Measurements from ENCODE around the gene TFE3.
A peak's percentile ranks its signal among the peaks of the same experiment; 100 is the strongest.

The TFE3 gene

DNA sequence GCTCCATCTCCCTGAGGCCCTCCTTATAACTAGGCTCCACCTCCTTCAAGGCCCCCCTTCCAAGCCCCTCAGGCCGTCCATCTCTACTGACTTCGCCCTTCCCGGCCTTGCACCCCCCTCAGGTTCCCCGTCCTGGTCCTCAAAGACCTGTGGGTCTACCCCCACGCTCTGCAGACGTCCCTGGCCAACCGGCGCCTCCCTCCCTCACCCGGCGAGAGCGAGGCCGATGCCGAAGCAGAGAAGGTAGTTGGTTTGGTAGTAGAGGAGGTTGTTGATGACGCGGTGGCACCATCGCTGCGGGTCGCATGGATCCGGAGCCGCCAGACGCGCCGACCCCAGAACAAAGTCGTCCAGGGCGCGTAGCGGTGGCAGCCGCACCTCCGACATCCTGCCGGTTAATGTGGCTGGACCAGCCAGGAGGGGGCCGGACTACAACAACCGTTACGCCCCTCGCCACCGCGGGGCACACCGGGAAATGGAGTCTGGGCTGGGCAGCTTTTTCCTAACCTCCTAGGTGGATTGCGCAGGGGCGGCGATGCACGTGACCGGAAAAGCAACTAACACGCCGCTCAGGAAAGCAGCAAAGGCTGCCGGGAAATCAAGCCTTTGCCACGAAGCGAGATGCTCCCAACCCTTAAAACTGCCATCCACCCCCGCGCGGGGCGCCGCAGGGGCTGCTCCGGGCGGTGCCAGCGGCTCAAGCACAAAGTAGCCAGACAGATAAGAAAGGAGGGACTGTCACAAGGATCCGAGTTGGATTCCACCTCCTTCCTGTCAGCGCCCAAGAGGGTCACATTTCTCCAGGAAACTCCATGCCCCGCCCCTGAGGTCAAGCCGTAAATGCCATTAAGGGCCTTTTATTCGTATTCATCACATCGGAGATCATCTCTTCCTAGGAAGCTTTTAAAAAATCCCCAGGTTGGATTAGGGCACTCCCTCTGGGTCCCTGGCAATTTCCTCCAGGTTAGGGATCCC, 30.7 kb upstream of the TFE3 start, which contains the start of gene PRAF2:
Gene PRAF2 (minus strand): TSS at position 402 of the 975 bp plus-strand sequence. CDS start 15 bp downstream, at position 387.
- DNase-seq (ENCODE audit: low read depth) = peak; percentile 94
- H3K4me3 ChIP-seq (ENCODE audit: low read depth, low read length) = peak within 1 kb of the TSS; percentile 67
- TF ChIP-seq, protein P1, sequence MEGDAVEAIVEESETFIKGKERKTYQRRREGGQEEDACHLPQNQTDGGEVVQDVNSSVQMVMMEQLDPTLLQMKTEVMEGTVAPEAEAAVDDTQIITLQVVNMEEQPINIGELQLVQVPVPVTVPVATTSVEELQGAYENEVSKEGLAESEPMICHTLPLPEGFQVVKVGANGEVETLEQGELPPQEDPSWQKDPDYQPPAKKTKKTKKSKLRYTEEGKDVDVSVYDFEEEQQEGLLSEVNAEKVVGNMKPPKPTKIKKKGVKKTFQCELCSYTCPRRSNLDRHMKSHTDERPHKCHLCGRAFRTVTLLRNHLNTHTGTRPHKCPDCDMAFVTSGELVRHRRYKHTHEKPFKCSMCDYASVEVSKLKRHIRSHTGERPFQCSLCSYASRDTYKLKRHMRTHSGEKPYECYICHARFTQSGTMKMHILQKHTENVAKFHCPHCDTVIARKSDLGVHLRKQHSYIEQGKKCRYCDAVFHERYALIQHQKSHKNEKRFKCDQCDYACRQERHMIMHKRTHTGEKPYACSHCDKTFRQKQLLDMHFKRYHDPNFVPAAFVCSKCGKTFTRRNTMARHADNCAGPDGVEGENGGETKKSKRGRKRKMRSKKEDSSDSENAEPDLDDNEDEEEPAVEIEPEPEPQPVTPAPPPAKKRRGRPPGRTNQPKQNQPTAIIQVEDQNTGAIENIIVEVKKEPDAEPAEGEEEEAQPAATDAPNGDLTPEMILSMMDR (IDR thresholded peaks at IDR 0.05; ENCODE audit: insufficient read depth, low read depth, low read length, missing control alignments) = no peak

DNA sequence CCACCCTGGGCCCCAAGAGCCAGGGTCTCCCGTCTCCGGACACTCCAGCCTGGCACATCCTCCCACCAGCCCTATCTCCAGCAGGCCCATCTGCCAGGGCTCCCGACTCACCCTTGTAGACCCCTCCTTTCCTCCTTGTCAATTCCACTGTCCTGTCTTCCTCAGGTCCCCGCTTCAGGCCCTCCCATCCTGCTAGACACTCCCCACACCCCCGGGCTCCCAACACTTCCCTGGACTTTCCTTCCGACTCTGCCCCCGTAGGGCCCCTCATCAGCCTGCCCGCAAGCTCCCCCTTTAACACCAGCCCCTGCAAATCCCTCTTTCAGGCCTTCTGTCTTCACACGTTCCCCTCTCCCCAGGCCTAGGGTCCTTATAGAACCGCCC, 29.5 kb upstream of the TFE3 start:
- DNase-seq (ENCODE audit: low read depth) = no peak
- TF ChIP-seq, protein P1 (IDR thresholded peaks at IDR 0.05; ENCODE audit: insufficient read depth, low read depth, low read length, missing control alignments) = no peak
- H3K4me3 ChIP-seq (ENCODE audit: low read depth, low read length) = no peak overlapping the region; the same call in 1 of the 2 replicates

DNA sequence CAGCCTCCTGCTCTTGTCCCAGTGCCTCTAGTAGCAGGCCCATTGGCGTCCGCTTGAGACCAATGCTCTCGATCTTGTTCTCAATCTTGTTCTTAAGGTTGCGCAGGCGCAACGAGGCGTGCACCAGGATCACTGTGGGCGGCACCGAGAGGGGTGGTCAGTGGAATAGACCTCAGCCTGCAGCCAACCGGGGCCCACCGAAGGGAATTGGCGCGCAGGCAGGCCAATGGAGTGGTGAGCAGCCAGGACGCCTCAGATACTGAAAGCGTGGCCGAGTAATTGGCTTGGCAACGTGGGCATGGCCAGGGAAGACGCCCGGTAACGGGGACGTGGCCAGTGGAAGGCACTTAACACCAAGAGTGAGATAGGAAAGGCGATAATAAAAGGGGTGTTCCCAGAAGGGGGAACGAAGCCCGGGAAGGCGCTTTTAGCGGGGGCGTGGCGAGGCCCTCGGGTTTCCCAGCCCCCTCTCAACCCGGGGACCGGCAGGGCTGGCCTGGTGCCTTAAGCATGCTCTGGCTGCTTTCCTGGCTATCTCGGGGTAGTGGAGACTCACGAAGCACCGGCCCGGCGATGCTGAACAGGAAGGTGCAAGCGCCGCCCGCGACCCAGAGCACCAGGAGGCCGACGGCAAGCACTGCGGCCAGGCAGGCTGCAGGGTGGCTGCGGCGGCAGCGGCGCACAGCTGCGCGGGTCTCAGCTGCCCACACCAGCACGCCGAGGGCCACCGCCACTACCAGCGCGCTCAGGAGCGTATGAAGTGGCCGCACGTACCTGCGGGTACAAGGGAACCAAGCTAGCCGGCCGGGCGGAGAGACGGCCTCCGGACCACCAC, 28.9 kb upstream of the TFE3 start:
- DNase-seq (ENCODE audit: low read depth) = no peak
- no peak overlapping the region for H3K4me3 ChIP-seq (ENCODE audit: low read depth, low read length)
- TF ChIP-seq, protein P1 (IDR thresholded peaks at IDR 0.05; ENCODE audit: insufficient read depth, low read depth, low read length, missing control alignments) = no peak

DNA sequence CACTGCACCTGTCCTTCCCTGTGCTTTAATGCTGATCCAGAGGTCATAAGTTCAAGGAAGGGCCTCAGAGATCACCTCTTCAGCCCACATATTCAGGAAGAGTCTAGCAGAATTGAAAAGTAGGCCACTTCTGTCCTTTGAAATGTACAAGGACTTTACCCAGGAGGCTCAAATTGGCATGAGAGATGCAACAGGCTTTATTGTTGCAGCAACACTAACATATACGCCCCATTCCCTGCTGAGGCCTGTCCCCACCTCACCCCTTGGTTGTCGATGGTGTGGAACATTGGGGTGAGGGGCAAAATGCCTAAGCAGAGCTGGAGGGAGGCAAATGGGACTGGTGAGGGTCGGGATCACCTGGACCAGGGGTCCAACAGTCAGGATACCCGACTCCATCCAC, 27.8 kb upstream of the TFE3 start:
- no peak overlapping the region for H3K4me3 ChIP-seq (ENCODE audit: low read depth, low read length)
- no peak for DNase-seq (ENCODE audit: low read depth)
- TF ChIP-seq, protein P1 (IDR thresholded peaks at IDR 0.05; ENCODE audit: insufficient read depth, low read depth, low read length, missing control alignments) = no peak

DNA sequence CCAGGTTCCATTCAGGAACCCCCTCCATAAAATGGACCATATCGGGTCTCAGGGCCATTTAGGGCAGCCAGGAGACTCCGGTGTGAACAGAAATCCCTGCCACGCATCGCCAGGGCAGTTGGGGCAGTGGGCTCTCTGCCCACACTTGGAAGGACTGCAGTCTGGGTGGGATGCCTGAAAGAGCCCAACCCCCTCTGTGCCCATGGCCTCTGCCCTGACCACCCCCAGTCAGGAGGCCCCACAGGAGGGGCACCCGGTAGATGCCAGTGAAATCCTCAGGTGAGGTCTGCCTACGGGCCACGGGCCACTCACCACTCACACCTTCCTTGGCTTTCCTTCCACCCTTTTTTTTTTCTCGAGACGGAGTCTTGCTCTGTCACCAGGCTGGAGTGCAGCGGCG, 25.9 kb upstream of the TFE3 start:
- TF ChIP-seq, protein P1 (IDR thresholded peaks at IDR 0.05; ENCODE audit: insufficient read depth, low read depth, low read length, missing control alignments) = no peak
- H3K4me3 ChIP-seq (ENCODE audit: low read depth, low read length) = no peak overlapping the region
- DNase-seq (ENCODE audit: low read depth) = no peak

DNA sequence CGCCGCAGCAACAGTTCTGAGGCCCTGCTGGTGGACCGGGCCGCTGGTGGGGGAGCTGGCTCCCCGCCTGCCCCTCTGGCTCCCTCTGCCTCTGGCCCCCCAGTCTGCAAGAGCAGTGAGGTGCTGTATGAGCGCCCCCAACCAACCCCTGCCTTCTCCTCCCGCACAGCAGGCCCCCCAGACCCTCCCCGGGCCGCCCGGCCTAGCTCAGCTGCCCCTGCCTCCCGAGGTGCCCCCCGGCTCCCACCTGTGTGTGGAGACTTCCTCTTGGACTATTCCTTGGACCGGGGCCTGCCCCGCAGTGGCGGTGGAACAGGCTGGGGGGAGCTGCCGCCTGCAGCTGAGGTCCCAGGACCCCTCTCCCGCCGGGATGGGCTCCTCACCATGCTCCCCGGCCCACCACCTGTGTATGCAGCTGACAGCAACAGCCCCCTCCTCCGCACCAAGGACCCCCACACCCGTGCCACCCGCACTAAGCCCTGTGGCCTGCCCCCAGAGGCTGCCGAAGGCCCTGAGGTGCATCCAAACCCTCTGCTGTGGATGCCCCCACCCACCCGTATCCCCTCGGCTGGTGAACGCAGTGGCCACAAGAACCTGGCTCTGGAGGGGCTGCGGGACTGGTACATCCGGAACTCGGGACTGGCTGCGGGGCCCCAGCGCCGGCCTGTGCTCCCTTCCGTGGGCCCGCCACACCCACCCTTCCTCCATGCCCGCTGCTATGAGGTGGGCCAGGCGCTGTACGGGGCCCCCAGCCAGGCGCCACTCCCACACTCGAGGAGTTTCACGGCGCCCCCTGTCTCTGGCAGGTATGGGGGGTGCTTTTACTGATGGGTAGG, 24.3 kb upstream of the TFE3 start:
- TF ChIP-seq, protein P1 (IDR thresholded peaks at IDR 0.05; ENCODE audit: insufficient read depth, low read depth, low read length, missing control alignments) = no peak
- no peak for DNase-seq (ENCODE audit: low read depth)
- H3K4me3 ChIP-seq (ENCODE audit: low read depth, low read length) = no peak overlapping the region

Measured in GM12865 (cell line).